Muscle layer of colon (tissue), 2 donors: Measurements from ENCODE around the gene ACOX1.
"Not testable (repeated sequence)": the region's sequence is repeated elsewhere in the genome, so short reads cannot be mapped to it uniquely, and the experiment has no call there.

Source experiments
- H3K27ac ChIP-seq: one replicate; pipeline ENCODE4 v1.7.0; 2013; ENCODE audit warnings: low read depth, mild to moderate bottlenecking, low read length, moderate library complexity
- H3K27me3 ChIP-seq, 2 donors: one replicate each; pipeline ENCODE4 v1.7.0; 2013; ENCODE audit warnings: low read length in 2 of 2, mild to moderate bottlenecking in 2 of 2; ENCODE audit not compliant: insufficient read depth in 2 of 2, control insufficient read depth in 1 of 2
- H3K36me3 ChIP-seq: one replicate; pipeline ENCODE4 v1.7.0; 2013; ENCODE audit warnings: mild to moderate bottlenecking, low read length; ENCODE audit not compliant: insufficient read depth
- H3K4me1 ChIP-seq: one replicate; pipeline ENCODE4 v1.7.0; 2013; ENCODE audit warnings: mild to moderate bottlenecking, low read length; ENCODE audit not compliant: insufficient read depth
- H3K4me3 ChIP-seq, 2 donors: one replicate each; pipeline ENCODE4 v1.7.0; 2013; ENCODE audit warnings: low read length in 2 of 2, low read depth in 1 of 2, mild to moderate bottlenecking in 1 of 2, moderate library complexity in 1 of 2
- H3K9ac ChIP-seq: one replicate; pipeline ENCODE4 v1.7.0; 2013; ENCODE audit warnings: low read length
- H3K9me3 ChIP-seq: one replicate; pipeline ENCODE4 v1.7.0; 2013; ENCODE audit warnings: mild to moderate bottlenecking, low read length
- donor health status: abdominal sarcoma.
- donor health status: Adenocarcinoma of cecum.

ACOX1 gene

GRCh38 chr17:75994802-75995370 lies 15.9 kb upstream of the ACOX1 start:
- H3K9ac ChIP-seq: no peak overlapping the region
- H3K27me3 ChIP-seq: no peaks in the 10 kb centered on the region
- H3K27ac ChIP-seq: no peak overlapping the region
- no peaks in the 10 kb centered on the region for H3K36me3 ChIP-seq
- no peaks in the 10 kb centered on the region for H3K9me3 ChIP-seq
- H3K4me1 ChIP-seq: peaks cover 3% of the 10 kb centered on the region
- H3K4me3 ChIP-seq: no peak overlapping the region

- no peak overlapping the region for H3K27ac ChIP-seq
Observed at GRCh38 chr17:75991396-75991795, 12.4 kb upstream of the ACOX1 start.

GRCh38 chr17:75987041-75987440 lies 8.1 kb upstream of the ACOX1 start:
- H3K9me3 ChIP-seq: no peaks in the 10 kb centered on the region
- H3K4me1 ChIP-seq: no peaks in the 10 kb centered on the region
- no peak overlapping the region for H3K4me3 ChIP-seq
- no peaks in the 10 kb centered on the region for H3K27me3 ChIP-seq
- H3K27ac ChIP-seq: no peak overlapping the region
- H3K9ac ChIP-seq: no peak overlapping the region
- H3K36me3 ChIP-seq: no peaks in the 10 kb centered on the region

More at GRCh38 chr17:75991396-75991795, 12.4 kb upstream of the ACOX1 start:
- H3K4me3 ChIP-seq: no peak overlapping the region
- no peaks in the 10 kb centered on the region for H3K36me3 ChIP-seq
- H3K9ac ChIP-seq: no peak overlapping the region
- H3K4me1 ChIP-seq: no peaks in the 10 kb centered on the region
- H3K27me3 ChIP-seq: no peaks in the 10 kb centered on the region
- no peaks in the 10 kb centered on the region for H3K9me3 ChIP-seq

GRCh38 chr17:75985986-75986385 lies 7.0 kb upstream of the ACOX1 start:
- Histone ChIP-seq H3K27me3 (no peaks in the 10 kb centered on the region), H3K9ac (no peak overlapping the region), H3K27ac (no peak overlapping the region), H3K36me3 (no peaks in the 10 kb centered on the region), H3K4me3 (no peak overlapping the region), H3K9me3 (no peaks in the 10 kb centered on the region), H3K4me1 (no peaks in the 10 kb centered on the region)

- Histone ChIP-seq H3K4me1 (peaks cover 7% of the 10 kb centered on the region), H3K27me3 (no peaks in the 10 kb centered on the region), H3K27ac (no peak overlapping the region), H3K4me3 (no peak overlapping the region), H3K9ac (no peak overlapping the region), H3K9me3 (no peaks in the 10 kb centered on the region), H3K36me3 (no peaks in the 10 kb centered on the region)
Observed at GRCh38 chr17:75983501-75984181, 4.7 kb upstream of the ACOX1 start.

- Histone ChIP-seq H3K27ac (no peak overlapping the region), H3K27me3 (no peaks in the 10 kb centered on the region), H3K9ac (no peak overlapping the region), H3K4me1 (peaks cover 14% of the 10 kb centered on the region), H3K4me3 (no peak overlapping the region), H3K9me3 (no peaks in the 10 kb centered on the region), H3K36me3 (no peaks in the 10 kb centered on the region)
Observed at GRCh38 chr17:75981019-75981615, 2.2 kb upstream of the ACOX1 start.

GRCh38 chr17:75980188-75981018 lies 1.4 kb upstream of the ACOX1 start:
- H3K36me3 ChIP-seq: no peaks in the 10 kb centered on the region
- H3K27ac ChIP-seq: peak overlapping the region; percentile 99
- peak overlapping the region; percentile 97 for H3K9ac ChIP-seq
- H3K4me1 ChIP-seq: peaks cover 17% of the 10 kb centered on the region
- H3K4me3 ChIP-seq: peak overlapping the region; percentile 66 to 75
- H3K27me3 ChIP-seq: no peaks in the 10 kb centered on the region
- no peaks in the 10 kb centered on the region for H3K9me3 ChIP-seq

- H3K4me1 ChIP-seq: peaks cover 17% of the 10 kb centered on the region
- no peaks in the 10 kb centered on the region for H3K9me3 ChIP-seq
- H3K27ac ChIP-seq: peak overlapping the region; percentile 99
- peak overlapping the region; percentile 97 for H3K9ac ChIP-seq
- H3K4me3 ChIP-seq: peak overlapping the region; percentile 66 to 75
- H3K36me3 ChIP-seq: no peaks in the 10 kb centered on the region
- H3K27me3 ChIP-seq: no peaks in the 10 kb centered on the region
Observed at GRCh38 chr17:75979705-75980187, 780 bp upstream of the ACOX1 start.

- peaks cover 17% of the 10 kb centered on the region for H3K4me1 ChIP-seq
- H3K9me3 ChIP-seq: no peaks in the 10 kb centered on the region
- H3K4me3 ChIP-seq: no peak overlapping the region
- H3K27ac ChIP-seq: no peak overlapping the region
- H3K9ac ChIP-seq: no peak overlapping the region
- H3K27me3 ChIP-seq: no peaks in the 10 kb centered on the region
- H3K36me3 ChIP-seq: no peaks in the 10 kb centered on the region
Observed at GRCh38 chr17:75976175-75976848, 2.7 kb downstream of the ACOX1 start.

- no peak overlapping the region for H3K9ac ChIP-seq
- no peak overlapping the region for H3K4me3 ChIP-seq
- H3K4me1 ChIP-seq: peaks cover 17% of the 10 kb centered on the region
Observed at GRCh38 chr17:75975757-75976174, 3.2 kb downstream of the ACOX1 start.

GRCh38 chr17:75975187-75975586 lies 3.8 kb downstream of the ACOX1 start:
- not testable (repeated sequence) for H3K27me3 ChIP-seq, H3K9me3 ChIP-seq, H3K4me3 ChIP-seq, H3K9ac ChIP-seq, H3K36me3 ChIP-seq, H3K27ac ChIP-seq
- peaks cover 14% of the 10 kb centered on the region for H3K4me1 ChIP-seq

More at GRCh38 chr17:75975757-75976174, 3.2 kb downstream of the ACOX1 start:
- Histone ChIP-seq H3K9me3 (no peaks in the 10 kb centered on the region), H3K27me3 (no peaks in the 10 kb centered on the region), H3K36me3 (no peaks in the 10 kb centered on the region), H3K27ac (no peak overlapping the region)
